ENCODE measurements around the gene RNF11.
"Not testable (repeated sequence)": the region's sequence is repeated elsewhere in the genome, so short reads cannot be mapped to it uniquely, and the experiment has no call there.

RNF11 gene

DNA sequence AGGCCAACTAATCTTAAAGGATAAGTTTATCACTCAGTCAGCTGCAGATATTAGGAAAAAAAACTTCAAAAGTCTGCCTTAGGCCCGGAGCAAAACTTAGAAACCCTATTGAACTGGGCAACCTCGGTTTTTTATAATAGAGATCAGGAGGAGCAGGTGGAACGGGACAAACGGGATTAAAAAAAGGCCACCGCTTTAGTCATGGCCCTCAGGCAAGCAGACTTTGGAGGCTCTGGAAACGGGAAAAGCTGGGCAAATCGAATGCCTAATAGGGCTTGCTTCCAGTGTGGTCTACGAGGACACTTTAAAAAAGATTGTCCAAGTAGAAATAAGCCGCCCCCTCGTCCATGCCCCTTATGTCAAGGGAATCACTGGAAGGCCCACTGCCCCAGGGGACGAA, 7.6 kb upstream of the RNF11 start:
- DNase-seq, result not testable (repeated sequence)

DNA sequence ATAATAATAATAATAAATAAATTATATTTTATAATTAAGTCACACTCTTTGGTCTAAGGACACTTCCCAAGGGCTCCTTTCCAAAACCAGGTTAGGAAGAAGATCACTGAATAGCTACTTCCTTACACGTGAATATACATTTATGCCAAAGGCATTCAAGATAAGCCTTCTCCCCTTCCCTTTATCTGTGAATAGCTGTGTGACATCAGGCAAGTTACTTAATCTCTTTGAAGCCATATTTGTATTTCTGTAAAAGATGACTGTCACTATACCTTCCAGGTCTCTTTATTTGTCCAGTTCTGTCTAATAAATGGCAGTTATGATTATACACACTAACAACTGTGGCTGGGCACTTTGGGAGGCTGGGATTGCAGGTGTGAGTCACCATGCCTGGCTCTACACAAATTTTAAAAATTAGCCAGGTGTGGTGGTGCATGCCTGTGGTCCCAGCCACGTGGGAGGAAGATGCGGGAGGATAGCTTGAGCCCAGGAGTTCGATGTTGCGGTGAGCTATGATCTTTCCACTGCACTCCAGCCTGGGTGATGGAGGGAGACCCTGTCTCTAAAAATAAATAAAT, 5.5 kb upstream of the RNF11 start:
- no peak for DNase-seq

DNA sequence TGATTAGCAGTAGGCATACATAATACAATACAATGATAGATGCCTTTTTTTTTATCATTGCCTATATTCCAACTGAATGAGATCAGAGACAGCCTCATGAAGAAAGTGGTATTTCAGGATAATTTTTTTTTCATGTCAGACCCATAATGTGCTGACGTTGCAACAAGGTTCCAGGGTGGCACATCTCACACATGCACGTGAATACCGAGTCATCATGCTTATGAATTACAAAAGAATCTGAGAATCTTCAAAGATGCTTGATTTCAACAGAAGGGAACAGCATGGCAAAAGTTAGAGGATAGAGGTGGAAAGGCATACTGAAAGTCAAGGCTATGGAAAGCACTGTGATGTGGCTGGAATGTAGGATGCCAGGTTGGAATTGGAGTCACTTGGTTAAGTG, 5.0 kb upstream of the RNF11 start:
- DNase-seq, result no peak

DNA sequence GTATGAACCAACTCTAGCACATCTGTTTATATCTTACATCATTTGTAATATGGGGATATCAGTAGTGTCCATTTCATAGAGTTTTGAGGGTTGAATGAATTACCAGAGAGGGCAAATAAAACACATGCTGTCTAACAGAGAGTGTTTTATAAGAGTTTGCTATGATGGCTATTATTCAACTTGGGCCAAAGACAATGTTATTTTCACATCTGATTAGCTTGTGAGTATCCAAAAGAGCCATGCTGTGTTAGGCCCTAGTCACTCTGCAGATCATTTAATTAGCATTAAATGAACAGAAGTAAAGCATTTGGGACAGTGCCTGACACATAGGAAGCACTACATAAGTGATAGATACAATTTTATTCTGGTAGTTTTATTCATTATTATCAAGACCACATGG, 4.2 kb upstream of the RNF11 start:
- DNase-seq, result no peak

DNA sequence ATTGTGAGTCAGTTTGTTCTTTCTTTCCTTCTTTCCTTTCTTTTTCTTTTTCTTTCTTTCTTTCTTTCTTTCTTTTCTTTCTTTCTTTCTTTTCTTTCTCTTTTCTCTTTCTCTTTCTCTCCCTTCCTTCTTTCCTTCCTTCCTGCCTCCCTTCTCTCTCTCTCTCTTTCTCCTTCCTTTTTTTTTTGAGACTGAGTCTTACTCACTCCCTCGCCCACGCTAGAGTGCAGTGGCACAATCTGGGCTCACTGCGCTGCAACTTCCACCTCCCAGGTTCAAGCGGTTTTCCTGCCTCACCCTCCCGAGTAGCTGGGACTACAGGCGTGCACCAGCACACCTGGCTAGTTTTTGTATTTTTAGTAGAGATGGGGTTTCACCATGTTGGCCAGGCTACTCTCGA, 1.8 kb upstream of the RNF11 start:
- not testable (repeated sequence) for DNase-seq

DNA sequence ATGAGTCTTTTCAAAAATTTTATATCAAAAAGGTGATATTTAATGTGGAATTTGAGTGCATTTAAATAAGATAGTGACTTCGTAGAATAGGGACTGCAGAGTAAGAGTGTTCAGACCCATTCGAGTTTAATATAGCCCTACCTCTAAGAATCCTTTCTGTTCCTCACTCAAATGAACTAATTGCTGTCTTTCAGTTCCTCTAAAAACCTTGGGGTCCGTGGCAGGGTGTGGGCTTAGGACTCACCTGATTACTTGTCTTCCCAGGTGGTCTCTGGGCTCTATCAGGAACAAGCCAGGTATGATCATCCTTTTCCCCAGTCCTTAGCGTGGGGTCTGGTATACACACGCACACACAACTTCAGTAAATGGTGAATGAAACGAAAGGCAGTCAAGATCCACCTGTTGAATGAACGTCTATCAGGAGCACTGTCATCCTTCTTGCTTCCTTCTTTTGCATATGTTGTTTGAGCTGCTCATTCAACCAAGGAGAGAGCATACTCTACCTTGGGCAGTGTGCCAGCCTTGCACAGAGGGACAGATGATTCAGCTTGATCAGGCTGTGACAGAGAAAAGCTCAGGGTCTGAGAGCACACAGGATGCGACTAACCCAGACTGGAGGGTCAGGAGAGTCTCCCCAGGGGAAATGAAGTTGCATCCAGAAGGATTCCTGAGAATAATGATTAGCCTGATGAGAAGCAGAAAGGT, 1.2 kb upstream of the RNF11 start:
- peak; percentile 50 to 66 for DNase-seq

DNA sequence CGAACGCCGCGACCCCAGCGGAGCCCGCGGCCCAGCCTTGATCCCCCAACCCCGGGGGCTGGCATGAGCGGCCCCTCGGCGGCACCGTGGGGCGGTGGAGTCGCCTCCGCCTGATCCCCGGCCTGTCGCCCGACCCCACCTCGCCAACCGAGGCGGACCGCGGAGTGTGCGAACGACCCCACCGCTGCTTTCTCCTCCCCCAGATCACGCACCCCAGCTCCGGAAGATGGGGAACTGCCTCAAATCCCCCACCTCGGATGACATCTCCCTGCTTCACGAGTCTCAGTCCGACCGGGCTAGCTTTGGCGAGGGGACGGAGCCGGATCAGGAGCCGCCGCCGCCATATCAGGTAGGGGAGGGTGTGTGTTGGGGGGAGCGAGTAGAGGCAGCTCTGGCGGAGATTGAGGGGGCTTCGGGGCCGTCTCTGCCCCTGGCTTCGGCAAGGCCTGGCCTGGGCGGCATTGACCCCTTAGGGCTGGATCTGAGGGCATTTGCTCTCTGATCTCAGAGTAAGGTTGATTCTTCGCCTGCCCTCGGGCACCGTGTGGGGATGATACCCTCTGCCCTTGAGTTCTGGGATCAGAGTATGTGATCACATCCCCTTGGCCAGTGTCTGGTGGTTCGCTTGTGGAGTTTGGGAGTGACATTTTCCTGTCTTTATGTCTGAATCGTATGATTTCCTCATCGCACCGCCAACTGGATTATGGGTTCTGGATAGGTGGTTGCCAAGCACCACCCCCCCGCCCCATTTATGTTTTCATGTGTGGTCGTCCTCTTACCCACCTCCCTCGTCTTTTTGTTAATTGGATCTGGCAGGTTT, 668 bp downstream of the RNF11 start:
- peak; percentile 40 to 51 for DNase-seq

DNA sequence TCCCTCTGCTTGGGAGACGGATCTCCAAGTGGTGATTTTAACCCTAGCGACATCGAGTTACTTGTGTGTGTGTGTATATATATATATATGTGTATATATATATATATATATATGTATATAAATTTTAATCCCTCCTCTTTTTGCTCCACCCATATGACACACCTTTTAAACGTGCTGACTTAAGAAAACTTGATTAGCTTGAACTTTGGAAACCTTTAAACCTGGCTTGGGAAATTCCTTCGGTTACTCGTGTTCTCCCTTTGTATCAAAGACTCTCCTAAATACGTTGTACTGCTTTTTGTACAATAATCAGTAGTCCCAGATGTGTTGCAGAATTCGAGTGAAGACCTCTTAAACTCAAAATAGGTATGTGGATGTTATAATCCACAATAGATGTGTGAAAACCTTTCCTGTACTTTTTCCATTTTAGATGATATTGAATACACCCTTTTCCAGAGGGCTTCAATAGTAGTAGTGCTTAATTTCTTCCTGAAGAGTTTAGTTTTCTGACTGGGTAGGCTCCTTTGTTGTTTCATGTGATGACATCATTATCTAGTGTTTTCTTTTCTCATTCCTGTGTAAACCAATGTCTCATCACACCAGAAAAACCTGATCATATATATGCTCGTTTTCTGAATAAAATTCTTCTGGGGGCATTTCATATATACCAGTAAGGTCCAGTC, 1.4 kb downstream of the RNF11 start:
- no peak for DNase-seq

DNA sequence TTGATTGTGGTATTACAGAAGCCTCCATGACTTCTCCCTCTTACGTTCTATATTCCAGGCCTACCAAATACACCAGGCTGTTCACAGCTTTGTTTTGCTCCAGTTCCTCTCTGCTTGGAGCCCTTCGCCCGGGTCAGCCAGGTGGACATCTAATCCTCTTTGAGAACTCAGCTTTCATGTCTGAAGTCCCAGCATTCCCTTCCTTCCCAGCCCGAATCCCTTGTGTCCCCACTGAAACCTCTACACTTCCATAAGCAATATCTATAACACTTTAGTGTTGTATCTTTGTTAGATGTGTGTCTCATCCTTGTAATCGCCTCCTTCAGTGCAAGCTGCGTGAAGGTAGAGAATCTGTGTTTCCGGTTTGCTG, 1.9 kb downstream of the RNF11 start:
- no peak for DNase-seq

DNA sequence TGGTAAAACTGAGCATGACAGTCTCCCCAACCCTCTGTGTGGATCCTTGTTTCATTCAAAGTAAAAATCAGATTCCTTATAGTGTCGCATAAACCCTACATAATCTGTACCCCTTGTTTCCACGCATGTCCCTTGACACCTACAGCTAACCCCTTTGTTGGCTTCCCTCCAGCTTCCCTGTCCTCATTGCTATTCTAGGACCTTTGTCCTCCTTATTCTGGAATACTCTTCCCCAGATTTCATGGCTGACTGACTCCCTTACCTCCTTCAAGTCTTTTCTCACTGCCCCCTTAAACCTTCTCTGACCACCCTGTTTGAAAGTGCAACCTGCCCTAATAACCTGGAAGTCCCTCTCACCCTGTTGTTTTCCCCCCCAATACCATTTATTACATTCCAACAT, 4.0 kb downstream of the RNF11 start:
- DNase-seq, result no peak

DNA sequence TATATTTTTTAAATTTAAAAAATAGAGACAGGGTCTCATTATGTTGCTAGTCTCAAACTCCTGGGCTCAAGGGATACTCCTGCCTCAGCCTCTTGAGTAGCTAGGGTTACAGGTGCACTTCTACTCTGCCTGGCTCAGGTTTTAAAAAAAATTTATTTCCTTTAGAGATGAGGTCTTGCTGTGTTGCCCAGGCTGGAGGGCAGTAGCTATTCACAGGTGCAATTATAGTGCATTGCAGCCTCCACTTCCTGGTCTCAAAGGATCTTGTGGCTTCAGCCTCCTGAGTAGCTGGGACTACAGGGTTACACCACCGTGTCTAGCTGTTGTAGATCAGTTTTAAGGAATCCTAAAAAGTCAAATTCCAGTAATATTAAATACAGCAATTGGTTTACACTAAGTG, 5.0 kb downstream of the RNF11 start:
- no peak for DNase-seq

DNA sequence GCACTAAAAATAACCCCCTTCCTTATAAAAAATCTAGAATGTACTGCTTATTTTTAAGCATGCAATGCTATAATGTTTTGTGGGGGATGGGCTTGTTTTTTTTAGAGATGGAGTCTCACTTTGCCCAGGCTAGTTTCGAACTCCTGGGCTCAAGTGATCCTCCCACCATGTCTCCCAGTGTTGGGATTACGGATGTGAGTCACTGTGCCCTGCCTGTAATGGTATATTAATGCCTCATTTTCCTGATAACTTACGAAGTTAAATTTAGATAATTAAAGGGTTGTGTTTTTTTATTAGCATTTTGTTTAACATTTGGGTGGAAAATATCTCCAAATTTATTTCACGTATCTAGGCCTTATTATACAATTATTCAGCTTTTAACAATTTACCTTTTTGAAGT, 6.5 kb downstream of the RNF11 start:
- no peak for DNase-seq

DNA sequence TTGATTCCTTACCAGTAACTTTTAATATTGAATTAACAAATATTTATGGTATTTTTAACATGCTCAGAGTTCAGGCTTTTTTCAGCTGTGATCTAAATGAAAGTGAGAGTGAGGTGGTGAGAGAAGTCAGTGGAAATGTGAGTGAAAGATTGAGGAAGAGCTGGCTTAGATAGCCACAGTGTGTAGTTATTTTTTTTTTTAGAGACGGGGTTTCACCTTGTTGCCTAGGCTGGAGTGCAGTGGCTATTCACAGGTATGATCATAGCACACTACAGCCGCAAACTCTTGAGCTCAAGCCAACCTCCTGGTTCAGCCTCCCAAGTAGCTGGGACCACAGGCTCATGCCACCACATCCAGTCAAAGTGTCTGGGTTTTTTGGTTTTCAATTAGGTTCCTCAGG, 10.9 kb downstream of the RNF11 start:
- no peak for DNase-seq

DNA sequence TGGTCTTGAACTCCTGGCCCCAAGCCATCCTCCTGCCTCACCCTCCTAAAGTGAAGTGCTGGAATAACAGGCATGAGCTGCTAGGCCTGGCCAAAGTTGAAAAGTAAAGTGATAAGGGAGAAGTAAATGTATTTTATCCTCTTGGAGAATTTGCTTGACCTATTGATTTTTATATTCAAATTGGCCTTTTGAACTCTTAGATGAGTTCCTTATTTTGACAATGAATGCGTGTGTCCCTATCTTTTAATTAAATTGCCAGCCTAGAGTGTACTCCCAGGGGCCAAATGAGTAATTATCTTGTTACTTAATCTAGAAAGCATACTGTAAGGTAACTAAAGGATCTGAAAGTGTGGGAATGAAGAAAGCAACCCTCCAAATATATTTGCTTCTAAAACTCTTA, 11.4 kb downstream of the RNF11 start:
- no peak for DNase-seq

DNA sequence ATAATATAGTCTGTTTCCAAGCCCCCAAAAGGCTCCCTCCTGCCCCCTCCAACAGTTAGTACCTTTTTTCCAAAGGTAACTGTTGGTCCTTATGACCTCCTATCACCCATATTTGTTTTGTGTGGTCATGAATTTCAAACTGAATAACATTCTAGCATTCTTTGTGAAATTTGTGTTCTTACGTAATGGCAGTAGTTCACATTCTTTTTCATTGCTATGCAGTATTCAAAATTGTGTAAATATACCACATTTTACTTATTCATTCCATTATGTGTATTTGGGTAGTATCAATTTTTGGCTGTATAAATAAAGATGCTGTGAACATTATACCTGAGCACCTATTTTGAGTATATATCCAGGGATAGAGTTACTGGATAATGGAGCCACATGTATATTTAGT, 13.4 kb downstream of the RNF11 start:
- no peak for DNase-seq

DNA sequence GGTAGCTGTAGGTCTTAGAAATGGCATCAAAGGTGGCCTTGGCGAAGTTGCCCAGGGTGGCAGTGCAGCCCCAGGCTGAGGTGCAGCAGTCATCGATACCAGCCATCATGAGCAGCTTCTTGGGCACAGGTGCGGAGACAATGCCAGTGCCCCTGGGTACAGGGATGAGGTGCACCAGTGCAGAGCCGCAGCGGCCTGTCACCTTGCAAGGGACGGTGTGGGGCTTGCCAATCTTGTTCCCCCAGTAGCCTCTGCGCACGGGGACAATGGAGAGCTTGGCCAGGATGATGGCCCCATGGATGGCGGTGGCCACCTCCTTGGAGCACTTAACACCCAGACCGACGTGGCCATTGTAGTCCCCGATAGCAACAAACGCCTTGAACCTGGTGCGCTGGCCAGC, 14.7 kb downstream of the RNF11 start:
- DNase-seq, result not testable (repeated sequence)

DNA sequence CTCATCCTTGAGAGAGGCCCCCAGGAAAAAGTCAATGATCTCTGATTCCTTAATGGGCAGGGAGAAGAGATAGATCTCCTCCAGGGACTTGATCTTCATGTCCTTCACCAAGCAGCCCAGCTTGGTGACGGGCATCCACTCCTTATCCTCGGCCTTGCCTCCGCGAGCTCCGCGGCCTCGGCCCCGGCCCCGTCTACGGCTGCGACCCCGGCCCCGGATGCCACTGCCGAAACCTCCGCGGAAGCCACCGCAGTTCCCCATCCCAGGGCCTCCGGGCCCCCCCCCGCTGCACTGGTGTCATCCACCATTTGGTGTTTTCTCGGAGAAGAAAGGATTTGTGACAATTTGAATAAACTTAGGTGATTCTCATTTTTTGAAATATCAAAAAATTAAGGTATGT, 15.1 kb downstream of the RNF11 start:
- not testable (repeated sequence) for DNase-seq

DNA sequence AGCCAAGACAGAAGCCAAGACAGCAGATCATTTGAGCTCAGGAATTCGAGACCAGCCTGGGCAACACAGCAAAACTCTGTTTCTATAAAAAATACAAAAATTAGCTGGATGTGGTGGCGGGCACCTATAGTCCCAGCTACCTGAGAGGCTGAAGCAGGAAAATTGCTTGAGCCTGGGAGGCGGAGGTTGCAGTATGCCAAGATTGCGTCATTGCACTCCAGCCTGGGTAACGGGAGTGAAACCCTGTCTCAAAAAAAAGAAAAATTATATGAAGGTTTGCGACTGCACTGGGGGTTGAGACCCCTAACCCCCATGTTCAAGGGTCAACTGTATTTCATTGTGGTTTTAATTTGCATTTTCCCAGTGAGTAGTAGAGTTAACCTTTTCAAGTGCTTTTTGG, 16.3 kb downstream of the RNF11 start:
- DNase-seq, result no peak

DNA sequence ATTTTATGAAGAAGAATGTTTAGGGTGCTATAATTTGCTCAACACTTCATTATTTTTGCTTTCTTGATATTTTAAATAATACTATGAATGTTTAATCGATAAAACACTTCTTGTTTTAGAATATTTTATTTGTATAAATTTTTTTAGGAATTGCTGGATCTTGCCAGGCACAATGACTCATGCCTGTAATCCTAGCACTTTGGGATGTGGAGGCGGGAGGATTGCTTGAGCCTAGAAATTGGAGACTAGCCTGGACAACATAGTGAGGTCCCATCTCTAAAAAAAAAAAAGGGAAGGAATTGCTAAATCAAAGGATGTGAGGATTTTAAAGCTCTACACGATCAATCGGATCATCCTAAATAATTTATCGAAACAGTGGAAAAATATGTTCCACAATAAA, 17.6 kb downstream of the RNF11 start:
- no peak for DNase-seq

DNA sequence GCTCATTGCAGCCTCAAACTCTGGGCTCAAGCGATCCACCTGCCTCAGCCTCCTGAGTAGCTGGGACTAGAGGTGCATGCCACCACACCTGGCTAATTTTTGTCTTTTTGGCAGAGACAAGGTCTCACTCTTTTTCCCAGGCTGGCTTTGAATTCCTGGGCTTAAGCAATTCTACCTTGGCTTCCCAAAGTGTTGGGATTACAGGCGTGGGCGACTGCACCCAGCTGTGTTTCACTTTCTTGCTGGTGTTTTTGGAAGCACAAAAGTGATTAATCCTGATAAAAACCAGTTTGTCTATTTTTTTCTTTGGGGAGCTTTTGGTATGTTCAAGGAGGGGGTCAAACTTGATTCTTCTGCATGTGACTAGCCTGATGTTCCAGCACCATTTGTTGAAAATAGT, 19.3 kb downstream of the RNF11 start:
- DNase-seq, result no peak

DNA sequence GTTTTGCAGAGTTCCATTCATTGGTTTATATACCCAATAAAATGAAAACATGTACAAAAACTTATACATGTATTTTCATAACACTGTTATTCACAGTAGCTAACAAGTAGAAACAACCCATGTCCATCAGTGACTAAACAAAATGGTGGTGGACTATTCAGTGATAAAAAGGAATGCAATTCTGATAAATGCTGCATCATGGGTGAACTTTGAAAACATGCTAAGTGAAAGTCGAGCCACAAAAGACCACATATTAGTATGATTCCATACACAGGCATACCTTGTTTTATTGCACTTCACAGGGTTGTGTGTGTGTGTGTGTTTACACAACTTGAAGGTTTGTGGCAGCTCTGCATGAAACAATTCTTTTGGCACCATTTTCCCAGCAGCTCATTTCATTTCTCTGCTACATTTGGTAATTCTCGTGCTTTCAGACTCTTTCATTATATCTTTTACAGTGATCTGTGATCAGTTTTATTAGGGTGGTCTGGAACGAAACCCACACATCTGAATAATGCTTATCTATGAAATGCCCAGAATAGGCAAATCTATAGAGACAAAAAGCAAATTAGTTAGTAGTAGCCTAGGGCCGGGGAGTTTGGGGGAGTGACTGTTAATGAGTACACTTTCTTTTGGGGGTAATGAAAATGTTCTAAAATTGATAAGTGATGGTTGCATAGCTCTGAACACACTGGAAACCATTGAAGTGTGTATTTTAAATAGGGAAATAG, 27.2 kb downstream of the RNF11 start:
- no peak for DNase-seq

DNA sequence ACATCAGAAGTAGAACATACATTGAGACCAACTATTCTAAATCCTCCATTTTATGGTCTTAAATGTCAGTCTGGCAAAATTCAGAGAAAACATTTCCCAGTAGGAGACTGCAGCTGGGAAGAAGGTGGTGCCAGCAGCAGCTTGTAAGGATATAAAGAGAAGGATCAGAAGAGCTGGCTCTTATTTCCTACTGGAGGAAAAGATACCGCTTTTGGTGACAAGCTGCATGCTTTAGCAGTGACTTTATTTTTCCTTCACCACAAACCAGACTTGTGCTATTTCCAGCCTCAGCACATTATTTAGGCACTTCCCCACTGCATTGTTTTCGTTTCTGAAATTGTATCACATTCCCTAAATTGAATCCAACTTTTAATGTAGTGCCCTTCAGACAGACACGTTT, 28.4 kb downstream of the RNF11 start:
- no peak for DNase-seq

DNA sequence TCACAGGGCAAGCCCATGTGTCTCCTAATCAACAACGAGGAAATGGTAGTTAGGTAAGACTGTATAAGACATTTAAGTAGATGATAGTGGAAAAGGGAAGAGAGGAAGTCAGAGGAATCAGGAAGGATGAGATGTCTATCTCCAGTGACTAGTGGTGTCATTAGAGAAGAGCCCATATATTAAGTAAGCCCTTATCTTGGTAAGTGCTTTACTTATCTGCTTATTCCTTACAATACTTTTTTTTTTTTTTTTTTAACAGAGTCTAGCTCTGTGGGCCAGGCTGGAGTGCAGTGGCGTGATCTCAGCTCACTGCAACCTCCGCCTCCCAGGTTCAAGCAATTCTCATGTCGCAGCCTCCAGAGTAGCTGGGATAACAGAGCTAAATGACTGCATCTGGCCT, 29.5 kb downstream of the RNF11 start:
- DNase-seq, result no peak

Measured in activated CD4-positive, alpha-beta T cell treated with anti-CD3 and anti-CD28 coated beads, Interleukin-2, amount 50 U/mL, for 48 hours (primary cell).